LHCN-M2 (cell line): ENCODE measurements around the gene TMEM161A. TPM values are rescaled to one million over a fixed set of nuclear protein-coding genes. Genes with fewer than 3 reads are reported as not detected.

Source experiments
- DNase-seq: peaks from one replicate; pipeline ENCODE4 v3.0.0-alpha.2; 2012; ENCODE audit warnings: low read depth
- total RNA-seq: library from RNA; depleted of rRNA; stranded (reverse); fragments of >200 nt; gene quantifications from 2 replicates; pipeline ENCODE4 v1.2.3, GENCODE V29; 2014; rRNA removed

The TMEM161A gene
- total RNA-seq, 1 experiment from 2014 or later = 26.1 TPM

- no peak for DNase-seq
These were observed 40.1 kb downstream of the TMEM161A start for GRCh38 chr19:19098084-19098702.

GRCh38 chr19:19096641-19097627 lies 41.3 kb downstream of the TMEM161A start:
- DNase-seq = no peak

- DNase-seq = no peak
These were observed 42.6 kb downstream of the TMEM161A start for GRCh38 chr19:19095691-19096090.

- no peak for DNase-seq
These were observed 43.8 kb downstream of the TMEM161A start for GRCh38 chr19:19094513-19094912.

DNA sequence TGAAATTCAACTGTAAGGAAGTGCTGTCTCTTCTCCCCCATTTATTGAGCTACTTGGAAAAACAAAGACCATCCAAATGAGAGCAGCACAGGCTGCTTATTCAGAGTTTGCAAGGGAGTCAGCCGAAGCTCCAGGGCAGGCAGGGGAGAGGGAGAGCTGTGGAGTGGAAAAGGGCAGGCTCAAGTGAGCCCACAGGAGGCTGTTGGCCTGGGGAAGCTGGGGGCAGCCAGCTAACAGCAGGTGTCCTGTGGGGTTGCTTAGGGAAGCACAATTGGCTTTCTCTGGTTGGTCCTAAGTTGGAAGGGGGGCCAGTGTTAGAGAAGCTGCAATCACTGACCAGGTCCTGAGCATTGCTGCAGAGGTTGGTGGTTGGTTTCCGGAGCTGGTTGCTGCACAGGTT lies 50.6 kb downstream of the TMEM161A start:
- DNase-seq = no peak

- DNase-seq = no peak
These were observed 54.7 kb downstream of the TMEM161A start for GRCh38 chr19:19083413-19084178.

DNA sequence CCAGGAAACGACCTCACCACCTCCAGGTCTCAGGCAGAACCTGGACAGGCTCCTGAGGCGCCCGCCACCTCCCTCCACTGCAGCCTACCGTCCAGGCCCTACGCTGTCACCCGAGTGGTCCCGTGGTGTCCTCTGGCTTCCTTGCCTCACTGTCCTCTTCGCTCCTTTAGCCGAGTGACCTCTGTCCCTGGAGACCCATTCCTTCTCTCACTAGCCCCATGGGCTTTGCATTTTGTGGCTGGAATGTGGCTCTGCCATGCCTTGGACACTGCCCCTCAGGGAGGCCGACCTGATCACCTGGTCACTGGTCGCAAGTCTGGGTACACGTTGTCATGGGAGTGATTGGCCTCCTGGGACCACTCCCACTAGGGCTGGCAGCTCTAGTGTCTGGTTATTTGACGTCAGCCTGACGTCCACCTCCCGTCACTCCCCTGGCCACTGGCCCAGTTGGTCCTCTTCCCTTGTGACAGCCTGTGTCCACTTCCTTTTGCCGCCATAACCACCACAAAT lies 56.6 kb downstream of the TMEM161A start:
- DNase-seq = no peak

- no peak for DNase-seq
These were observed 58.7 kb downstream of the TMEM161A start for GRCh38 chr19:19079571-19079970.

GRCh38 chr19:19078801-19079200 lies 59.5 kb downstream of the TMEM161A start:
- DNase-seq = no peak

GRCh38 chr19:19077103-19077502 lies 61.2 kb downstream of the TMEM161A start:
- DNase-seq = no peak

GRCh38 chr19:19076476-19076875 lies 61.8 kb downstream of the TMEM161A start:
- no peak for DNase-seq

DNA sequence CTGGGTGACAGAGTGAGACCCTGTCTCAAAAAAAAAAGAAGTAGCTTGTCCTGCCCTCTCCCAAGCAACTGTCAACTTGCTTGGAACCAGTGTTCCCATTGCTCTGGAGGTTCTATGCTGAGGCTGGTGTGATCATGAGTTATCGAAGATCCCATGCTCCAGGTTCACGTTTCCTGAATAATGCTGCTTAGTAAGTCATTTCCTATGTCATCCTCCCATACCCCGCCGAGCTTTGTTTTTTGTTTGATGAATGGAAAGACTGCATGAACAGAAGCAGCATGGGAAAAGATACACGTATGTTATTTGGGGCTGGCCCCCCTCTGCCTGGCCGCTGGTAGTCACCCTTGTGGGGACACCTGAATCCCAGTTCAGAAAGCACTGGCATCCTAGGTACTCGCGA lies 63.2 kb downstream of the TMEM161A start:
- DNase-seq = no peak

DNA sequence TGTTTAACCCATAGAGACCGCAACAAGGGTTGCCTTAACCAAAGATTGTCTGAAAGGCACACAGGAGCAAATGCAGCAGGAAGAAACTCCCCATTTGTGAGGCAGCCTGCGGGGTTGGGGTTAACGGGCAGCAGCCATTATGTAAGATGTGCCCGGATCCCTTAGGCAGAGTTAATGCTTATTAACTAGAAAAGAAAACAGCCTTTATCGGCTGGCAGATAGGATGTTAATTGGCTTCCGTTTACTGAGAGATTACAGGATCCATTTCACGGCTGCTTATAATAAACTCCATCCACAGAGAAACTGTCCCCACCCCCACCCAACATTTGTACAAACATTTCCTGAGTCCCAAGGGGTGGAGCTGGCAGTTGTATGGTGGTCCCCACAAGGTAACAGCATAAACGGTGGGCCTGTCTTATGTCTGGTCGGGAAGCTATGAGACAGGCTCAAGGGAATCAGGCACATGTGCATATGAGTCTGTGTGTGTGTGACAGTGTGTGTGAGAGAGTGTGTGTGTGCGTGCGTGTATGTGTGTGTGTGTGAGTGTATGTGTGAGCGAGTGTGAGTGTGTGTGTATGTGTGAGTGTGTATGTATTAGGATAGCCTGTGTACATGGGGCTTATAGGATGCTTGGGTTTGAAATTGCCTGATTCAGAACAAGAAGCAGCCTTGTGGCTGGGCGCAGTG lies 63.9 kb downstream of the TMEM161A start:
- no peak for DNase-seq

GRCh38 chr19:19071897-19072296 lies 66.4 kb downstream of the TMEM161A start:
- no peak for DNase-seq

Other genes starting within 250 kb of the TMEM161A start
- 0.96 and 2.5 TPM in 2 replicates for gene CERS1, start 242.3 kb downstream of the TMEM161A start, total RNA-seq
- gene COPE, start 219.1 kb downstream of the TMEM161A start, total RNA-seq = 375 and 380 TPM in 2 replicates
- gene DDX49, start 218.8 kb downstream of the TMEM161A start, total RNA-seq = 49.8 and 57.6 TPM in 2 replicates
- 154 and 188 TPM in 2 replicates for gene HOMER3, start 197.3 kb downstream of the TMEM161A start, total RNA-seq
- 54.2 and 63.9 TPM in 2 replicates for gene SUGP2, start 105.0 kb downstream of the TMEM161A start, total RNA-seq
- gene ARMC6, start 104.9 kb downstream of the TMEM161A start, total RNA-seq = 61.1 and 68.3 TPM in 2 replicates
- gene SLC25A42, start 74.5 kb downstream of the TMEM161A start, total RNA-seq = 2.8 and 4.4 TPM in 2 replicates
- 0.17 and 0.32 TPM in 2 replicates for gene MEF2B, start 31.8 kb upstream of the TMEM161A start, total RNA-seq
- 19.6 and 27.0 TPM in 2 replicates for gene BORCS8, start 53.7 kb upstream of the TMEM161A start, total RNA-seq
- 66.9 and 71.8 TPM in 2 replicates for gene RFXANK, start 53.8 kb upstream of the TMEM161A start, total RNA-seq
- gene NR2C2AP, start 64.9 kb upstream of the TMEM161A start, total RNA-seq = 16.0 and 19.7 TPM in 2 replicates
- gene NCAN, start 73.5 kb upstream of the TMEM161A start, total RNA-seq = under 0.01 TPM in 1 of 2 replicates, not detected in the other
- gene TM6SF2, start 134.8 kb upstream of the TMEM161A start, total RNA-seq = 1.2 and 1.3 TPM in 2 replicates
- 38.7 and 45.8 TPM in 2 replicates for gene SUGP1, start 182.0 kb upstream of the TMEM161A start, total RNA-seq
- gene MAU2, start 182.4 kb upstream of the TMEM161A start, total RNA-seq = 23.1 and 26.4 TPM in 2 replicates